Activated CD8-positive, alpha-beta memory T cell treated with anti-CD3 and anti-CD28 coated beads for 4 hours (primary cell): Measurements from ENCODE around the gene SLC28A1.
"Not testable (repeated sequence)": the region's sequence is repeated elsewhere in the genome, so short reads cannot be mapped to it uniquely, and the experiment has no call there.

Source experiments
- DNase-seq, 2 donors: peaks; one replicate each; pipeline ENCODE4 v3.0.0-alpha.2; 2020; ENCODE audit warnings: low read depth in 2 of 2

The SLC28A1 gene, protein sequence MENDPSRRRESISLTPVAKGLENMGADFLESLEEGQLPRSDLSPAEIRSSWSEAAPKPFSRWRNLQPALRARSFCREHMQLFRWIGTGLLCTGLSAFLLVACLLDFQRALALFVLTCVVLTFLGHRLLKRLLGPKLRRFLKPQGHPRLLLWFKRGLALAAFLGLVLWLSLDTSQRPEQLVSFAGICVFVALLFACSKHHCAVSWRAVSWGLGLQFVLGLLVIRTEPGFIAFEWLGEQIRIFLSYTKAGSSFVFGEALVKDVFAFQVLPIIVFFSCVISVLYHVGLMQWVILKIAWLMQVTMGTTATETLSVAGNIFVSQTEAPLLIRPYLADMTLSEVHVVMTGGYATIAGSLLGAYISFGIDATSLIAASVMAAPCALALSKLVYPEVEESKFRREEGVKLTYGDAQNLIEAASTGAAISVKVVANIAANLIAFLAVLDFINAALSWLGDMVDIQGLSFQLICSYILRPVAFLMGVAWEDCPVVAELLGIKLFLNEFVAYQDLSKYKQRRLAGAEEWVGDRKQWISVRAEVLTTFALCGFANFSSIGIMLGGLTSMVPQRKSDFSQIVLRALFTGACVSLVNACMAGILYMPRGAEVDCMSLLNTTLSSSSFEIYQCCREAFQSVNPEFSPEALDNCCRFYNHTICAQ

DNA sequence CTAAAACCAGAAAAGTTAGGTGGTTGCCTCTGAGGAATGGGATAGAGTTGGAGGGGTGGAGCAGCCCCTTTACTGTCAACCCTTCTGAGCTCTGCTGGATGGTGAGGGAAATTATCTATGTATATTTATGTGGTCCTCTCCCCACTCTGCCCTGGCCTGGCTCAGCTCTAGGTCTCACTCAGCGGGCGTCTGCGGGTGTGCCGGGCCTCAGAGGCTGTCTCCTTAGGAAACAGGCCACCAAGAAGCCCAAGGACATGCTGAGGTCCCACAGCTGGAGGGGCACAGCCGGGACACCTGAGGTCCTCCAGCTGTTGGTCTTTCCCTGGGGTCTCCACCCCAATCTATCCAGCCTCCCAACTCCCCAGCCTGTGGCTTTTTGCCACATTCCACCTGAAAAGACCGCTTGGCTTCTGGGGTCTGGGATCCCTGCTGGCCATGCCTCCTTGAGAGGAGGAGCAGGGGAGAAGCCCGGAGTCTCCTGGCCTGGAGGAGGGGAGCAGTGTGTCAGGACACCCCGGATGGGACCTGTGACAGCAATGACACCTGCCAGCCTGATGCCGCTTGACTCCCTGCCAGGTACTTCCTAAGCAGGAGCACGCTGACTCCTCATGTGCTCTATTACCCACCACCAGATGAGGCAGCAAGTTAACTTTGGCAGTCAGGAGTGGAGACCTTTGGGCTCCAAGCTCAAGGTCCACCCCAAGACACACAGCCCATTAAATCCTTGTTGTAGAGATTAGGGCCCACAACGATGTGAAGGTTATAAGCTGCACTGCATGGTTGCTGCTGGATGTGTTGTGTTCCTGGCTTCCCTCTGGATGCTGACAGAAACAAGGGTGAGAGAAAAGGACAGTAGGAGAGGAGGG, at the start of gene SLC28A1:
SLC28A1 (plus strand) TSS at position 747 of the 866 bp plus-strand sequence. CDS start 3,099 bp downstream, outside the sequence.
- DNase-seq, result no peak

DNA sequence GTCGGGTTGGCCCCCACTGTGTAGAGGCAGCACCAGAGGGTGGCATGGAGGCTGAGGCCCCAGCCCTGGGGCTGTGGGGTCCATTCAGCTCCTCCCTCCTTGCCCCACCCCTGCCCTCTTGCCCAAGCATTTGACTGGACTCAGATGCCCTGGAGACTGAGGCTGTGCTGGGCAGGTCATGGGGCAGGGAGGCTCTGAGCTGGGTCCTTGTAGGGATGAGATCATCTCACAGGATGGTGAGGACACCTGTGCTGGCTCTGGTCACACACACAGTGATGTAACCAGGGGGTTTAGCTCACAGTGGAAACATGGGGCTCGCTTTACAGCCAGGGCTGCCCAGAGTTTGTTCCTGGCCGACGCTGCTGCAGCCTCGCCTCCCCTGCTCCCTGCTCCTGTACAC, 49.5 kb upstream of the SLC28A1 start:
- DNase-seq, result no peak

DNA sequence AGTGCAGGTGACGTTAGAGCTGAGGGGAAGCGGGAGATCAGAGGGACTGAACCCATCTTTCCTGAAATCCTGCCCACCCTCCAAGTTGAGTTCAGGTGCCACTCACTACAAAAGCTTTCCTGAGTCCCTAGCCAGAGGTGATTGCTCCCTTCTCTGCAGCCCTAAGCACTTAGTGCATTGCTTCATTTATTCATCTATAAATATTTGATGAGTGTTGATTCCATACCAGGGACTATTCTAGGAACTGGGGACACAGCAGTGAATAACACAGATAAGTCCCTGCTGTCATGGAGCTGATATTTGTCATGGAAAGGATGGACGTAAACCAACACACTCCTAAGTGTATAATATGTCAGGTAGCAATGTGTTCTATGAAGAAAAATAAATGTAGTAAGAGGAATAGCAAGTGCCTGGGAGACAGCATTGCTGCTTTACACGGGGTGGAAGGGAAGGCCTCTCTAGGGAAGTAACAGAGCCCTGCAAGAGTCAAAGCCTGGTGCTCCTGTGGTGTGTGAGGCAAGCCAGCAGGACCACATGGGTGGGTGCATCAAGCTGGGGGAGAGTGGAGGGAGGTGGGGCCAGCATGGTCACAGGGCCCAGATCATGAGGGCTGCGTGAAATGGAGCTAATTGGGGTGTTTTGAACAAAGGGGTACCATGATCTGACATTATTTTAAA, 48.7 kb upstream of the SLC28A1 start:
- no peak for DNase-seq

DNA sequence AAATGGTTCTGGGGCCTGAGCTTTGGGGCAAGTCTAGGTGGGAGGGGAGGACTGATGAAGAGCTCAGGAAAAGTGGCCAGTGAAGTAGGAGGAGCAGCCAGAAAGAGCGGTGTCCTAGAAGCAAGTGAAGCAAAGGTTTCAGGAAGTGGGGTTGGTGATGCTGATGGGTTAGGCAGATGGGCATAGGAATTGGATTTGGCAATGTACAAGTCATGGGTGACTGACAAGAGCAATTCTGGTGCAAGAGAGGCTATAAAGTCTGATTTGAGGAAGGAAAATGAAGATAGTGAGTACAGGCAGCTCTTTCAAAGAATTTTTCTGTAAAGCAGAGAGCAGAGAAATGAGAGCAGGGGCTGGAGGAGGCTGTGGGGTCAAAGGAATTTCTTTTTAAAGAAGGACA, 47.6 kb upstream of the SLC28A1 start:
- DNase-seq, result no peak

DNA sequence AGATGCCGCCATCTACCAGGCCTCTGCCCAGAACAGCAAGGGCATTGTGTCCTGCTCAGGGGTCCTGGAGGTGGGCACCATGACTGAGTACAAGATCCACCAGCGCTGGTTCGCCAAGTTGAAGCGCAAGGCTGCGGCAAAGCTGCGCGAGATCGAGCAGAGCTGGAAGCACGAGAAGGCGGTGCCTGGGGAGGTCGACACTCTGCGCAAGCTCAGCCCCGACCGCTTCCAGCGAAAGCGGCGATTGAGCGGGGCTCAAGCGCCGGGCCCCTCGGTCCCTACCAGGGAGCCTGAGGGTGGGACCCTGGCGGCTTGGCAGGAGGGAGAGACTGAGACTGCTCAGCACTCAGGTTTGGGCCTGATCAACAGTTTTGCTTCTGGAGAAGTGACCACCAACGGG, 44.7 kb upstream of the SLC28A1 start:
- no peak for DNase-seq

DNA sequence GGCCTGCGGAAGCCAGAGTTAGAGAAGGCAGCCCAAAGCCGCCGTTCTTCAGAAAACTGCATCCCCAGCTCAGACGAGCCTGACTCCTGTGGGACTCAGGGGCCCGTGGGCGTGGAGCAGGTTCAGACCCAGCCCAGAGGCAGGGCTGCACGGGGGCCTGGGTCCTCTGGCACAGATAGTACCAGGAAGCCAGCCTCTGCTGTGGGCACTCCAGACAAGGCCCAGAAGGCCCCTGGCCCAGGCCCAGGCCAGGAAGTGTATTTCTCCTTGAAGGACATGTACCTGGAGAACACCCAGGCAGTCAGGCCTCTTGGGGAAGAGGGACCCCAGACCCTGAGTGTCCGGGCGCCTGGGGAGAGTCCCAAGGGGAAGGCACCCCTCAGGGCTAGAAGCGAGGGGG, 44.2 kb upstream of the SLC28A1 start:
- no peak for DNase-seq

DNA sequence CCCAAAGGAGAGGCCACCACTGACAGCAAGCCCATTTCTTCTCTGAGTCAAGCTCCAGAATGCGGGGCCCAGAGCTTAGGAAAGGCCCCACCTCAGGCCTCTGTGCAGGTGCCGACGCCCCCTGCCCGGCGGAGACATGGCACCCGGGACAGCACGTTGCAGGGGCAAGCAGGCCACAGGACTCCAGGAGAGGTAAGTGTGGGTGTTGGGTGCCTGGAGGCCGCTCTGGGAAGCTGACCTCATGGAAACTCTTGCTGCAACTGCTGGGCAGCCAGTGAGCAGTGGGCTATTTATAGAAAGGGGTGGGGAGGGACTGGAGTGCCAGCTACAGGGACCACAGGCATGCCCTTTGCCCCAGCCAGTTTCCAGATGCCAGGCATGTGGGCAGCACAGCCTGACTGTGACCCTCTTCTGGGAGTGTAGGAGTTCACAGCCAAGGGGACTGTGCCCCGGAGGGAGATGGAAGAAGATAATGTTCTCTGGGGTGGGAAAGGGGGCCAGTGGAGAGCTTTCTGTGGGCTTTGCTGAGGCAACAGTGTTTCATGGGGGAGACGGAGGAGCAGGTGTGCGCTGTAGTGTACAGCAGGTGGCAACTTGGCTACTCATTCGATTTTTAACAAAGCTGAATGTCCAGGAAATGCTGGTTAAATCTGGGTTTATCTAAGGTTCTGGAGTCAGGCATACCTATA, 43.6 kb upstream of the SLC28A1 start:
- no peak for DNase-seq

DNA sequence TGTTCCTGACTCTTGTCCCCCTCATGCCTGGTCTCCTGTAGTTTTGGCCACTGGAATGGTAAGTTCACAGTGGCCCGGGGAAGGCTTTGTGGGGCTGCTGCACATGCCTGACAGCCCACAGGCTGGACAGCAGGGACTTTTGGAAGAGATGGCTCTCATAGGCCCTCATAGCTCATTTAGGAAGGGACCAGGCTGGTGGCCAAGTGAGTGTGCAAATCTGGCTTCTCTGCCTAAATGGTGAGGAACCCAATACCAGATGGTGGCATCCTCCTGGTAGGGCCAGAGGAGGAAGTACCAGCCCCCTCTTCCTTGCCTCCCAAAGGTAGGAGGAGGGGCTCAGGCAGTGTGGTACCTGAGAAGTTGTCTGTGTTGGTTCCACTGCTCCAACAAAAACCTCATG, 41.7 kb upstream of the SLC28A1 start:
- no peak for DNase-seq

DNA sequence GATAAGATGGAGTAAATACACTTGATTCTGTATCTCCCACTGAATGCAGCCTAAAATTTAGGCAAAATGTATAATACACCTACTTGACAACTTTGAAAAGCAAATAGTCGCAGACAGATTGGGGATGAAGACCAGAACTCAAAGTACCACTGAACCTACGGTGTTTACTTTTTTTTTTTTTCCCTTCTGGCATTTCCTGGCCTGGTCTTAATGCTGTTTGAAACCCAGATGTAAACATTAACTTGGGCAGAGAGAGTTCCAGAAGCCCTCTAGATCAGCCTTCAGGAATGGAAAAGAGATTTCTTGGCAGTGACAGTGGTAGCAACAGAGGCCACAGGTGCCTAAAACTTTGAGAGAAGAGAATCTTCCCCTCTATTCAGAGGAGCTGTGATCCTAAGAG, 39.5 kb upstream of the SLC28A1 start:
- no peak for DNase-seq

DNA sequence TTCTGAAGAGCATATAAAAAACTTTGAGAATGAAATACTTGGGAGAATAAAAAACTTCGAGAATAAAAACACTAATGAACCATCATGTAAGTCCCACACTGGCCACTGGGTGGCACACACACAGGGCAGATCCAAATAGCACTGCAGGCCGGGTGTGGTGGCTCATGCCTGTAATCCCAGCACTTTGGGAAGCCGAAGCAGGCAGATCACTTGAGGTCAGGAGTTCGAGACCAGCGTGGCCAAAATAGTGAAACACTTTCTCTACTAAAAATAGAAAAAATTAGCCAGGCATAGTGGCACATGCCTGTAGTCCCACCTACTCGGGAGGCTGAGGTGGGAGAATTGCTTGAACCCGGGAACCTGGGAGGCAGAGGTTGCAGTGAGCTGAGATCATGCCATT, 38.8 kb upstream of the SLC28A1 start:
- not testable (repeated sequence) for DNase-seq

DNA sequence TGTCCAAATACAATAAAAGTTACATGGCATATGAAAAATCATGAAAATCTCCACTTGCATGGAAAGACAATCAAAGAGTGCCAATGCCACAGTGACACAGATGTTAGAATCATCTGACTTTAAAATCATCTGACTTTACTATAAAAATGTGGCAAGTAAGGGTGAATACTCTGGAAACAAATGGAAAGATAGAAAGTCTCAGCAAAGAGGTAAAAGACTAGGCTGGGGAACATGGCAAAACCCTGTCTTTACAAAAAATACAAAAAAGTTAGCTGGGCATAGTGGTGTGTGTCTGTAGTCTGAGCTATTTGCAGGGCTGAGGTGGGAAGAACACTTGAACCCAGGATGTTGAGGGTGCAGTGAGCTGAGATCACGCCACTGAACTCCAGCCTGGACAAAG, 38.2 kb upstream of the SLC28A1 start:
- DNase-seq, result no peak

DNA sequence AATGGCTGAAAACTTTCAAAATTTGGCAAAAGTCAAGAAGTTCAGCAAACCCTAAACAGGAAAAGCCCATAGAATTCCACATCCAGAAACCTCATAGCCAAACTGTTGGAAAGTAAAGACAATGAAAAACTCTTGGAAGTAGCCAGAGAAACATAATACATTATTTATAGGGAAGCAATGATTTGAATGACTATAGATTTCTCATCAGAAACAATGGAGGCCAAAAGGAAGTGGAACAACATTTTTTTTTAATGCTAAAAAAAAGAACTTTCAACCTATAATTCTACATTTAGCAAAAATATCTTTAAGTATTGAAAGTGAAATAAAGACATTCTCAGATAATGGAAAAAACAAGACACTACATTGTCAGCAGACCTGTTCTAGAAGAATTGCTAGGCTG, 37.1 kb upstream of the SLC28A1 start:
- no peak for DNase-seq

DNA sequence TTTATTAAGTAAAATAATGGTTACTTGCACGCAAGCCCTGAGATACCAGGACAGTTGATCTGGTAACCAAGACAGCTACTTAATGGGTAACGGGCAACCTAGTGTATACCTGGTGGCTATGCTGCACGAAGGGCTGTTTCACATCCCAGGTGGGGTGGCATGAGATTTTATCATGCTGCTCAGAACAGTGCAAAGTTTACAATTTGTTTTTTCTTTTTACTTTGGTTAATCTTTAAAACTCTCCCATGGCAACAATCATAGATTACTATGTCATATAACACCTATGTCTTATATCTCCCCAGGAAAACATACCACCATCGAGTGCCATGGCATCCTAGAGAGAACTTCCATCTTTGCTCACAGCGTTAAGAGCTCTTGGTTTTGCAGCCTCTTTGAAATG, 32.2 kb upstream of the SLC28A1 start:
- DNase-seq, result no peak

DNA sequence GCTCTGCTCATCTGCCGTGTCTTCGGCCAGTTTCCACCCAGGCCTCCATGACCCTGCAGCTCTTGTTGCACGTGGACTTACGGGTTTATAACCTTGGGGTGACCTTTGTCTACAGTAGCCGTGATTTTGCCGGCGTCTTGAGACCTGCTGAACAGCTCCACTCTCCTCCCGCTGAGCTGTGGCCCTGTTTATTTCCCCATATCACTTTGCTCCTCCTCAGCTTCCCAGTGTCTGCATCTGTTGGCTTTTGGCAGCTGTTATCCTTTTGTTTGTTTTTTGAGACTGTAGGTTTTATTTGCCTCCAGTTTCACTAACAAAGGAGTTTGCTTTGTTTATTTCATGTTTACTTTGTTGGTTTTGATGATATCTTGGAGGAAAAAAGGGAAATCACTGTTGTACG, 29.3 kb upstream of the SLC28A1 start:
- no peak for DNase-seq

DNA sequence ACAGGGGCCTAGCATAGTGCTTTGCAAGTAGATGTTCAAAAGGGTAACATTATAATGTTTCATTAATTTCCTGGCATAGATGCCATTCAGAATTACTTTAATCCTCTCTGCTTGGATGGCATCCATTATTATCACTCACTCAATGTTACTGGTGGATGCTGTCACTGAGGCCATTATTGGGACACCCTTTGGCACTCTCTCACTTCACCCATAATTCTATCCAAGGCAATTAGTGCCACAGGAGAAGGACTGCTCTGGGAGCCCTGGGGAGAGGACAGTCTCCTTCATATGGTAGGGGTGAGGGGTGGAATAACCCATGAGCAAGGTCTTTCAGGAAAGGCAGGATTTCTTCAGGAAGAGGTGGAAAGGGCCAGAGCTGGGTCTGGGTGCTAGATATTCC, 28.7 kb upstream of the SLC28A1 start:
- DNase-seq, result no peak

DNA sequence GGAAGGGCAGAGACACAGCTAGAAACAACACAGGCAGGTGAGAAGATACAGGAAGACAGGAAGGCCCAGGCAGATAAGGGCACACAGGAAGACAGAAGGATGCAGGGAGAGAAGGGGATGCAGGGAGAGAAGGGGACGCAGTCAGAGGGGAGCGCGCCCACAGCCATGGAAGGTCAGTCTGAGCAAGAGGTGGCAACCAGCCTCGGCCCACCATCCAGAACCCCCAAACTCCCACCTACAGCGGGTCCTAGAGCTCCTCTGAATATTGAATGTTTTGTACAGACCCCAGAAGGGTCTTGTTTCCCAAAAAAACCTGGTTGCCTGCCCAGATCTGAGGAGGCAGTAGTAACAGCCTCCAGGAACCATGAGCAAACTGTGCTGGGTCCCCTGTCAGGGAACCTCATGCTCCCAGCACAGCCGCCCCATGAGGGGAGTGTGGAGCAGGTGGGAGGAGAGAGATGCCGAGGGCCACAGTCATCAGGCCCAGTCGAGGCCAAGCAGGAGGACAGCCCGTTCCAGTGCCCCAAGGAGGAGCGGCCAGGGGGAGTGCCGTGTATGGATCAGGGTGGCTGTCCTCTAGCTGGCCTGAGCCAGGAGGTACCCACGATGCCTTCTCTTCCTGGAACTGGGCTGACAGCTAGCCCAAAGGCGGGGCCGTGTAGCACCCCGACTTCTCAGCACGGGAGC, 27.6 kb upstream of the SLC28A1 start:
- no peak for DNase-seq

DNA sequence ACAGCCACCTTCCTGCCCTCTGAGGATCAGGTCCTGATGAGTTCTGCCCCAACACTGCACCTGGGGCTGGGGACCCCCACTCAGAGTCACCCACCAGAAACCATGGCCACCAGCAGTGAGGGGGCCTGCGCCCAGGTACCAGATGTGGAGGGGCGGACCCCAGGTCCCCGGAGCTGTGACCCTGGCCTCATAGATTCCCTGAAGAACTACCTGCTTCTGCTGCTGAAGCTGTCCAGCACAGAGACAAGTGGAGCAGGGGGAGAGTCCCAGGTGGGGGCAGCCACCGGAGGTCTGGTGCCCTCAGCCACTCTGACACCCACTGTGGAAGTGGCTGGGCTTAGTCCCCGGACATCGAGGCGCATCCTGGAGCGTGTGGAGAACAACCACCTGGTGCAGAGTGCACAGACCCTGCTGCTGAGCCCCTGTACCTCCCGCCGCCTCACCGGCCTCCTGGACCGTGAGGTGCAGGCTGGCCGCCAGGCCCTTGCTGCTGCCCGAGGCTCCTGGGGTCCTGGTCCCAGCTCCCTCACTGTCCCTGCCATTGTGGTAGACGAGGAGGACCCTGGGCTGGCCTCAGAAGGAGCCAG, 27.0 kb upstream of the SLC28A1 start:
- DNase-seq, result no peak

DNA sequence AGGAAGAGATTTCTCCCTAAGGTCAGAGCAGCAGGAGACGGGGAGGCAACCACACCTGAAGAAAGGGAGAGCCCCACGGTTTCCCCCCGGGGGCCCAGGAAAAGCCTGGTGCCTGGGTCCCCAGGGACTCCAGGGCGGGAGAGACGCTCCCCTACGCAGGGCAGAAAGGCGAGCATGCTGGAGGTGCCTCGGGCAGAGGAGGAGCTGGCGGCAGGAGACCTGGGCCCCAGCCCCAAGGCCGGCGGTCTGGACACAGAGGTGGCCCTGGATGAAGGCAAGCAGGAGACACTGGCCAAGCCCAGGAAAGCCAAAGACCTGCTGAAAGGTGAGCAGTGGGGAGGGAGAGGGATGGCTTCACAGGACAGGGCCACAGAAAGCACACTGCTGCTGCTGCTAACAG, 26.2 kb upstream of the SLC28A1 start:
- DNase-seq, result no peak

DNA sequence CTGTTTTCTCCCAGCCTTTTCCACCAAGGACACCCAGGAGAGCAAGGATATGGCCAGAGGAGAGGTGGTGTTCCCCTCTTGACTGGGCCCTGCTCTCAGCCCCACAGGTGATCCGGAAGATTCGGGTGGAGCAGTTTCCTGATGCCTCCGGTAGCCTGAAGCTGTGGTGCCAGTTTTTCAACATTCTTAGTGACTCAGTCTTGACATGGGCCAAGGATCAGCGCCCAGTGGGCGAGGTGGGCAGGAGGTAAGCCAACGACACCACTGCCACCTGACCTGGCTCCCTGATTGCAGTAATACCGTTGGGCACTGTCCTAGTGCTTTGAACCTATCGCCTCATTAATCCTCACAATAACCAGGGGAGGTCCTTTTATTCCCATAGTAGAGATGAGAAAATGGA, 25.3 kb upstream of the SLC28A1 start:
- no peak for DNase-seq

DNA sequence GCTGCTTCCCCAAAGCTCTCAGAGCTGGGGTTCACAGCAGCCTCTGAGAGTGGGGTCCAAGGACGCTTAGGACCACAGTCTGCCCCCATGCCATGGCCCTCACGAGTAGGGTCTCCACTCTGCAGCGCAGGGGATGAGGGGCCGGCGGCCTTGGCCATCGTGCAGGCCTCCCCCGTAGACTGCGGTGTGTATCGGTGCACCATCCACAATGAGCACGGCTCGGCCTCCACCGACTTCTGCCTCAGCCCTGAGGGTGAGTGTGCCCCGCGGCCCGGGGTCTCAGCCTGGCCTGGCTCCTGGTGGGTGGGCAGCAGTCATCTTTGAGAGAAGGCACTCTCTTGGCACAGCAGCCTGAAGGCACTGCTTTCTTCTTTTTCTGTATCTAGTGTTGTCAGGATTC, 24.8 kb upstream of the SLC28A1 start:
- DNase-seq, result no peak
